Nephron (organoid): ENCODE measurements around the gene NRXN2.
A peak's percentile ranks its signal among the peaks of the same experiment; 100 is the strongest.

Experiments used
- H3K27ac Mint-ChIP-seq, 3 experiments: 2 replicates each; pipeline ENCODE4 v1.8.0; 2020; ENCODE audit warnings: mixed read lengths in 3 of 3, mild to moderate bottlenecking in 2 of 3, moderate library complexity in 1 of 3
- H3K27me3 Mint-ChIP-seq: 2 replicates; pipeline ENCODE4 v1.8.0; 2021; ENCODE audit warnings: low read depth, mild to moderate bottlenecking, moderate library complexity, mixed read lengths
- H3K36me3 Mint-ChIP-seq: 2 replicates; pipeline ENCODE4 v1.8.0; 2020; ENCODE audit warnings: low read depth, mixed read lengths
- H3K4me1 Mint-ChIP-seq: 2 replicates; pipeline ENCODE4 v1.8.0; 2020; ENCODE audit warnings: mixed read lengths
- H3K4me3 Mint-ChIP-seq, 3 experiments: 2 replicates each; pipeline ENCODE4 v1.8.0; 2020; ENCODE audit warnings: mild to moderate bottlenecking in 3 of 3, mixed read lengths in 3 of 3, moderate library complexity in 2 of 3
- H3K9me3 Mint-ChIP-seq: 2 replicates; pipeline ENCODE4 v1.8.0; 2020; ENCODE audit warnings: mixed read lengths
- TF ChIP-seq, protein P1 (sequence below), 3 experiments: fragments of 200-600 bp; sonication (generic); IDR thresholded peaks; one replicate each; pipeline ENCODE4 v1.5.0; 2021; ENCODE audit warnings: antibody characterized with exemption in 3 of 3; ENCODE audit not compliant: unreplicated experiment in 3 of 3

NRXN2 gene

DNA sequence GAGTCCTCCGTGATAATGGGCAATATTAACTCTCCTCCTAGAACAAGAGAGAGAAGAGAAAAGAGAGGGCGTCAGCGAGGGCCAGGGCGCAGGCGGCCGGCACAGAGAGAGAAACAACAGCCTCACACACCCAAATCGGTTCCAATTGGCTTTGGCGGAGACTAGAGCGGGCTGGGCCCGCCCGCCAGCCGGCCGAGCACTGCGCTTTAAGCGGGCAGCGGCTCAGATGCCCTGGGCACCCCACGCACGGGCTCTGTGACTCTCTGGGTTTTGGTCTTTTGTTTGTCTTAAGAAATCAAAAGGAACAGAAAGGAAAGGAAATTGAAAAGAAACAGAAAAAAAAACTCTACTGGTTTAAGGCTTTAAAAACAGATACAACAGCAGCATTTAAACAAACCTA, 115.0 kb downstream of the NRXN2 start:
- Mint-ChIP-seq H3K4me3 (peak overlapping the region in 1 of 3 experiments; percentile 26), H3K27ac (peak overlapping the region; percentile 76 to 91 (median 86)), H3K36me3 (no peaks in the 10 kb centered on the region), H3K9me3 (no peaks in the 10 kb centered on the region), H3K4me1 (peaks cover 24% of the 10 kb centered on the region), H3K27me3 (peaks cover 3% of the 10 kb centered on the region)
- TF ChIP-seq, protein P1, sequence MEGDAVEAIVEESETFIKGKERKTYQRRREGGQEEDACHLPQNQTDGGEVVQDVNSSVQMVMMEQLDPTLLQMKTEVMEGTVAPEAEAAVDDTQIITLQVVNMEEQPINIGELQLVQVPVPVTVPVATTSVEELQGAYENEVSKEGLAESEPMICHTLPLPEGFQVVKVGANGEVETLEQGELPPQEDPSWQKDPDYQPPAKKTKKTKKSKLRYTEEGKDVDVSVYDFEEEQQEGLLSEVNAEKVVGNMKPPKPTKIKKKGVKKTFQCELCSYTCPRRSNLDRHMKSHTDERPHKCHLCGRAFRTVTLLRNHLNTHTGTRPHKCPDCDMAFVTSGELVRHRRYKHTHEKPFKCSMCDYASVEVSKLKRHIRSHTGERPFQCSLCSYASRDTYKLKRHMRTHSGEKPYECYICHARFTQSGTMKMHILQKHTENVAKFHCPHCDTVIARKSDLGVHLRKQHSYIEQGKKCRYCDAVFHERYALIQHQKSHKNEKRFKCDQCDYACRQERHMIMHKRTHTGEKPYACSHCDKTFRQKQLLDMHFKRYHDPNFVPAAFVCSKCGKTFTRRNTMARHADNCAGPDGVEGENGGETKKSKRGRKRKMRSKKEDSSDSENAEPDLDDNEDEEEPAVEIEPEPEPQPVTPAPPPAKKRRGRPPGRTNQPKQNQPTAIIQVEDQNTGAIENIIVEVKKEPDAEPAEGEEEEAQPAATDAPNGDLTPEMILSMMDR (IDR thresholded peaks at IDR 0.05; ENCODE audit: unreplicated experiment in 3 of 3): no peak

DNA sequence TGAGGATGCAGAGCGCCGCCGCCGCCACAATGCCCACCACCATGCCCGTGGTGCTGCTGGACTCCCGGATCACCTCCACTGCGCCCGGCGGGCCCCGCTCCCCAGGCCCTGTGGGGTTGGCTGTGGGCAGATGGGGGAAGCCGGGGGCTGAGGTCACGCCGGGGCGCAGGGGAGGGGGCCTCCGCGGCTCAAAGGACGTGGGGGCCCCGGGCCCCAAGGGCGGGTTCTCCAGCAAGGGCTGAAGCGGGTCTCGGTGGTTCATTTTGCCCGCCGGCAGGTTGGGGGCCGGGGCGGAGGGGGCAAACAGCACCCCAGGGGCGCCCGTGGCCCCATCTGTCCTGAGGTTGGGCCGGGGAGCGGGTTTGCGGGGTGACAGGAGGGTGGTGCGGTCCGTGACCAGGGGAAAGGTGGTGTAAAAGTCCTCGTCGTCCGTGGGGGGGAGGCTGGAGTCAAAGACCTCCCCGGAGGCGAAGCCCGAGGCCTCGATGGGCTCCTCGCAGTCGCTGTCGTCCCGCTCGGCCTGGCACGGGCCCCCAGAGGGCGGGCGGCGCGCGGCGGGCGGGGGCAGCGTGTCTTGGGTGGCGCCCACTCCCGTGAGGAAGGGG, 115.5 kb downstream of the NRXN2 start:
- Mint-ChIP-seq H3K27ac (peak overlapping the region in 1 of 3 experiments; percentile 86), H3K4me3 (no peak overlapping the region), H3K9me3 (no peaks in the 10 kb centered on the region), H3K36me3 (no peaks in the 10 kb centered on the region), H3K27me3 (peaks cover 3% of the 10 kb centered on the region), H3K4me1 (peaks cover 24% of the 10 kb centered on the region)
- TF ChIP-seq, protein P1 (IDR thresholded peaks at IDR 0.05; ENCODE audit: unreplicated experiment in 3 of 3): no peak

GRCh38 chr11:64606796-64607380, 116.1 kb downstream of the NRXN2 start:
- Mint-ChIP-seq H3K9me3 (no peaks in the 10 kb centered on the region), H3K27ac (peak overlapping the region in 2 of 3 experiments; percentile 48 to 62), H3K36me3 (no peaks in the 10 kb centered on the region), H3K4me3 (no peak overlapping the region), H3K4me1 (peaks cover 24% of the 10 kb centered on the region), H3K27me3 (peaks cover 3% of the 10 kb centered on the region)
- TF ChIP-seq, protein P1 (IDR thresholded peaks at IDR 0.05; ENCODE audit: unreplicated experiment in 3 of 3): no peak

- peaks cover 3% of the 10 kb centered on the region for H3K27me3 Mint-ChIP-seq
- peak overlapping the region in 1 of 3 experiments; percentile 16 for H3K4me3 Mint-ChIP-seq
- peak overlapping the region in 2 of 3 experiments; percentile 56 to 62 for H3K27ac Mint-ChIP-seq
- H3K4me1 Mint-ChIP-seq: peaks cover 24% of the 10 kb centered on the region
- TF ChIP-seq, protein P1 (IDR thresholded peaks at IDR 0.05; ENCODE audit: unreplicated experiment in 3 of 3): no peak
- no peaks in the 10 kb centered on the region for H3K9me3 Mint-ChIP-seq
- no peaks in the 10 kb centered on the region for H3K36me3 Mint-ChIP-seq
These were observed 117.1 kb downstream of the NRXN2 start for GRCh38 chr11:64605656-64606585.

DNA sequence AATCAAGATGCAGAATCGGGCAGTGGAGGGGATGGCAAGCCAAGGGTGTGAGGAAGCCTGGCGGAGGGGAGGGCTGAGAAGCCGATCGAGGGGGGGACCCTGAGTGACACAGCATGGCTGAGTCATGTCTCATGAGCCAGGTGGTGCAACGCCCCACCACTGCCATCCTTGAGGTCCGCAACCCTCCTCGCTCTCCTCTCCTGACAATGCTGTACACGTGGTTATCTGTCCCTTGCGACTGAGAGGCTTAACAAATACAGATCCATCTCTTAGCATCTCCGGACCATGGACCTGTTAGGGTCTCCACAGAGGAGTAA, 117.8 kb downstream of the NRXN2 start:
- no peaks in the 10 kb centered on the region for H3K9me3 Mint-ChIP-seq
- H3K4me1 Mint-ChIP-seq: peaks cover 24% of the 10 kb centered on the region
- no peaks in the 10 kb centered on the region for H3K36me3 Mint-ChIP-seq
- TF ChIP-seq, protein P1 (IDR thresholded peaks at IDR 0.05; ENCODE audit: unreplicated experiment in 3 of 3): no peak
- H3K27ac Mint-ChIP-seq: peak overlapping the region in 2 of 3 experiments; percentile 13 to 59
- peaks cover 2% of the 10 kb centered on the region for H3K27me3 Mint-ChIP-seq
- H3K4me3 Mint-ChIP-seq: no peak overlapping the region
